ENCODE data around the gene CSF2.

Gene CSF2

DNA sequence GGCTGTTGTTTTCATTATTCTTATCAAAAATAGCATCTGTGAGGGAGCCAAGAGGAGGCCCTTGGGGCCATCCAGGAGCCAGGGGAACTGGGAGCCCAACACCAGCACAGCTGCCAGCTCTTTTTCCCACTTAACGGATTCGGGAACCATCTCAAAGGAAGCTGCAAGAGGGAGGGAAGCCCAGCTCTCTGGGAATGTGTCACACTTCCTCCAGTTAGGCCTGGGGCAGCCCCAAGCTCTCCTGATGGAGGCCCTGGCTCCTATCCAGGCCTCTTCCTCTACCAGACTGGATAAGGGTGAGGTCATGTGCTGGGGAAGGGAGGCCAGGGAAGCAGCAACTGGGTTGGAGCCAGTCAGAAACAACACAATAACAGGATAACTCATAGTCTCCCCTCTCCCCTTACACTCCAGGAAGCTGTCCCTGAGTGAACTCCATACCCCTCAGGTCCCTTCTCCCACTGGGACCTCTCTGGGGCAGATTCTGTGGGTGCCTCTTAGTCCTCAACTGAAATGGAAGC lies 12.7 kb downstream of the CSF2 start:
- no peak for DNase-seq

DNA sequence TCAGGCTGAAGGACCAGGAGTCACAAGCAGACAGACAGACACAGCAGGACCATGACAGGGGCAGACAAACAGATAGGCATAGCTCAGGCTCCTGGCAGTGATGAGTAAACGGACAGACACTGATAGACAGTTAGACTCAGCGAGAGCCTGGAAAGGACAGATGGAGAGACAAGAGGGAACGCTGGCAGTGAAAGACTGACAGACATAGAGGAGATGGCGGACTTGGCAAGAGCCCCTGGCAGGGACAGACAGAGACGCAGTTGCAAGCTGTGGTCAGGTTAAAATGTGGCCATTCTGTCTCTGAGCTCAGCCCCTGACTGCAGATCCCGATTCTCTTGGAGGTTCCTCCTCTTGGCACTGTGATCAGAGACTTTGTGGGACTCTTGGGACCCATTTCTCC lies 13.6 kb downstream of the CSF2 start:
- no peak for DNase-seq

DNA sequence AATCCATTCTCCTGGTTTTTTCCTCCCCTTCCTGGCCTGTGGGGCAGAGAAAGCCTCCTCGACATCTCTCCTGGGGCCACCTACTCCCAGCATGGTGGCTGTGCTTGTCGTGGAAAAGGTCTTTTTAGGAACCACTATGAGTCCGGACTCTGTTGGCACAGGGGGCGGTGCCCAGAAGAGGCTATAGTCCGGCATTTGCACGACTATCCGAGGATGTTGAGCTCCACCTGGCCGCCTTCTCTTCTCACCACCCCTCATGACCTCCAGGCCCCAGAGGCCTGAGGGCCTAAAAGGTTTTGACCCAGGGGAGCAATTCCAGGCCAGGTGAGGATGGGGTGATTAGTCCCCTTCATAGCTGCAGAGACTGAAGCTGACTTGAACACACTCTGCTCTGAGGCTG lies 14.1 kb downstream of the CSF2 start:
- DNase-seq = no peak

DNA sequence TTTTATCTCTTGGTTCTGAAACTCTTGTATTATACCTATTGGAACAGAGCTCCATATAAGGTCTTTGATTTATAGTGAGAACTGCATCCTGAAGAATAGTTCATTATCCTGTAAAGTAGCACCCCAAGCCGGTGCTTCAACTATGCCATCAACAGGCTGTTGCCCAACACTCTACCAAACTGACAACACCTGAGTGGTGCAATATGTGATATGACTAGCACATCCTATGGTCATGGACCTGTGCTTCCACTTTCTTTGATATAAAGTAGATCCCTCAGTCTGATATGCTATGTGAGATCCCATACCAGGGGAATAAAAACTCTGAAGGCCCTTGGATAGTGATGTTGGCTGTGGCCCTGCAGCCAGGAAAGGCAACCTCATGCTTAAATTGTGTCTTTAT lies 15.8 kb downstream of the CSF2 start:
- no peak for DNase-seq

DNA sequence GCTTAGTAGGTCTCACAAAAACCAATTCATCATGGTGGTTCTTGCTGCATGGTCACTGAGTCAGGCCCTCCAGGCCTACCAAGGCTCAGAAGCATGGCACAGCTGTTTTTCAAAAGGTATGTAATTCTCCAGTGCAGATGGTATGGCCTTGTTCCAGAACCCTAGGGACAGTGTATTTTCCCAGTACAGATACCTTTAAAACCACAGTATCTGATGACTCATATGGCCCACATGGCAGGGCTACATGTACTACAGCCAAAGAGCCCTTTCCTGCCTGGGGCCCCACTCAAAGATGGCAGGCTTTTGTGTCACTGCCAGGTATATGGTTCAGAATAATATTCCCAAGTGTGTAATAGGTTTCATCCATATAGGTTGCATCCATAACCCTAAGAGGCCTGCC lies 16.5 kb downstream of the CSF2 start:
- no peak for DNase-seq

DNA sequence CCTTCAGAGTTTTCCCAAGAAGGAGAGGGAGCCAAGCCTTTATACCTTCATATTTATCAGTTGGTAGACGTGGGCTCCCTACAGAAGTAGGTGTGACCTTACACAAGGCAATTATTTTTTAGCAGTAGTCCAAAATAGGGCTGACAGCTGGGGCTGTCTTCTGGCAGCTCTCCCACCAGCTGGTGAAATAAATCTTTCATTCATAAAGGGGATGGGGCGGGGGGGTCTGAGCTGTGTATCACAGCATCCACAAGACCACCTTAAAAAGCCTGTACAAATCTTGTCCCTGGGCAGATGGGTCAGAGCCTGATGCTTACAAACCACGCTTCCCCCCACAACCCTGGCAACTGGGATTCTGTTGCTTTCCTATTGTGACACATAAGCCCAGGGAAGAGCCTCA lies 19.7 kb downstream of the CSF2 start:
- no peak for DNase-seq

DNA sequence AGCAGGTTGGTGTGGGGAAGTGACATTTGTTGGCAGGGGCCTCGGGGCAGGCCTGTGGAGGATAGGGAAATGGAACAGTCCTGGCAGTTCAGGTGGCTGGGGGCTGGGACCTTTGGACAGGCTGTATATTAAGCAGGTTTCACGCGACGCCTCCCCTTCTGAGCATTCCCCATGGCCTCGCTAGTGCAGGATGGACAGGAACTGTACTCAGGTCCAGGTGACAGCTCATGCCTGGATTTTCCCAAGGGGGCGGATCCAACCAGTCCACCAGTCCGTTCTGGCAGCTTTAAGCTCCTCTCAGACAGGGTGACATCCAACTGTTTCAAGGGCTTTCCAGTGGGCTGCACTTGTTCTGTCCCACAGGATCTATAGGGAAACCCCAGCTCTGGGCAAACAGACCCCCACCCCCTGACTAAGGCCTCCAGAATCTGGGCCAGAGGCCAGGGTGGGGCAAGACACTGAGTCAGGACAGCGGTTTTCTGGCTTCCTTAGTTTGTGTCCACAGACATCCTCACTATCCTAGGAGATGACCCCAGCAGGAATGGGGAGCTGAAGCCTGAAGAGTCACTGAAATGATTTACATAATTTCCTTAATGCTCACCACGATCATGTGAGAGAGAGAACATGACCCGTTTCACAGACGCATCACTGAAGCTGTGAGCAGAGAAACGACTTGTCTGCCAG lies 20.9 kb downstream of the CSF2 start:
- DNase-seq = no peak

DNA sequence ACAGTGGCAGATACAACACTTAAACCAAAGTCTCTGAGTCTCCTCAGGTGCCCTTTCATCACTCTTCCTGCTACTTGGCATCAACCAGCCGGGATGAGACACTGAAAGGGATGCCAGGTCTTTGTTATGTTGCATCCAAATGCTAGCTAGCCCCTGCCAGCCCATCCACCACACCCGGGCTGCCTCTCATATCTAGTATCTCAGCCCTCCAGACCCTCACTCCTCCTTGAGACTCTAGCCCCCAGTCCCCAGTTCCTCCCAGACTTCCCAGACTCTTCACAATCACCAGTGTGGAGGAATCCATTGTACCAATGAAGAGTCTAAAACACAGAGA lies 21.5 kb downstream of the CSF2 start:
- no peak for DNase-seq

DNA sequence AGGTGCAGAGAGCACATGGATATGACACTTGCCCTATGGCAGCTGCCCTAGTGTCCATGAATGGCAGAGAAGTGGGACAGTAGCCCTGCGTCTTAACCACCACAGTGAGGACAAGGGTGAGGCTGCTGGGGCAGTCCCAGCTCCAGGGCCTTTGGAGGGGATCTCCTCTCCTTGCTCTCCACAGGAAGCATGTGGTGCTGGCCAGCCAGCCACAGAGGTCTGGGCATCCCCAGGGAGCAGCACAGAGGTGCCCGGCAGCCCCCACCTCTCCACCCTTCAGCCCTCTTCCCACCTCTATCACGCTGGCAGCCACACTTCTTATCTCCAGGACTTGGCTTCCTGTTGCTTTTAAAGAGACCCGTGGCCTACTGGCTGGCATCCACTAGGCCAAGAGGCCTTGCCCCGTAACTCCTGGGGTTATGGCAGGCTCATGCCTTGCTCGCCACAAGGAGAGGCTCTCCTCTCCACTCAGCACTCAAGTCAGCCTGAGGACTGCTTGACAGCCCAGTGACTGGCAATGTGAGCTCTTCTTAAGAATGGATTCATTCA lies 21.9 kb downstream of the CSF2 start:
- no peak for DNase-seq

DNA sequence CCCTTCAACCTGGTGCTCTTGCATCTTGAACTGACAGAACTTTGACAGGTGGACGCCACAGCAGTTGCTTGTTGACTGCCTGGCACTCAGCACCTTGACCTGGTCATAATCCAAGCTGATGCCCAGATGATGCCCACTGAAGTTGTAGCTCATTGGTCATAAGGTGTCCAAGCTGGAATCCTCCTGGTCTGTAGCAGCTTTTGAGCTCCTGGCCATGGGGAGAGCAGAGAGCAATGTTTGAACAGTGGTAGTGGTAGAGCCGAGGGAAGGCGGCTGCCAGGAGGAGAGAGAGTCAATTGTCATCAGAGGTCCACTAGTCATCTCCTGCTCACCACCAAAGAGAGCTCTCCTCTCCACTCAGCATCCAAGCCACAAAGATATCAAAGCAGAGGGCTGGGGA lies 23.3 kb downstream of the CSF2 start:
- DNase-seq = no peak

DNA sequence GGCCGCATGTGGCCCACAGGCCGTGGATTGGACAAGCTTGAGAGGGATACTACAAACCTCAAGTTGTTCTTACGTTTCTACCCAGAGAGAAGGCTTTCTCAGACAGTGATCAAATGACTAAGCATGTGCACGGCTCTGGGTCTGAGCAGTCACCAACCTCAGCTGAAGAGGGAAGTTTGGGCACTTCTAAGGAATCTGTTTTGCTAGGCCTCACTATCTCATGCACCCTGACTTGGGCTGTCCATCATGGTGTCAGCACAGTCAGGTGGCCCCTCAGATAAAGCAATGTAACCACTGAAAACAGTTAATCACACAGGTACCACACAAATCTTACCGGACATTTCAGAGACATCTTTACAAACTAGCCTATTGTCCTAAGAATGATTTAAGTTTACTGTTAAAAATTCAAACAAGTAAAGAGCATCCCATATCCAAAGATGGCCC lies 24.6 kb downstream of the CSF2 start:
- no peak for DNase-seq

DNA sequence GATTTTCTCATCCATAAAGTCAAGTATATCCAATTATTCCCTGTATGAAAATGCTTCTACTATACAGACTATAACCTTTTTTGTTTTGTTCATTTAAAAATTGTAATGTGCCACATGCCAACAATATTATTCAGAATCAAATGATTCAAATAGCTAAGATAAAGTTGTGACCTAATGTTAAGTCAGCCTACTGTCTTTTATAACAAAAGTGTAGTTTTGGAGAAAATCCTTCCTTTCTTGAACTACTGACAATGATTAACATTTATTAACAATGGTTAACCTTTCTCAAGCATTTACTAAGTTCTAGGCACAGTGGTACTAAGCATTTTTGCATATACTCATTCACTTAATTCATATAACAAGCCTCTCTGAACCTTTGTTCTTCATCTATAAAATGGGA lies 25.0 kb downstream of the CSF2 start:
- DNase-seq = no peak

DNA sequence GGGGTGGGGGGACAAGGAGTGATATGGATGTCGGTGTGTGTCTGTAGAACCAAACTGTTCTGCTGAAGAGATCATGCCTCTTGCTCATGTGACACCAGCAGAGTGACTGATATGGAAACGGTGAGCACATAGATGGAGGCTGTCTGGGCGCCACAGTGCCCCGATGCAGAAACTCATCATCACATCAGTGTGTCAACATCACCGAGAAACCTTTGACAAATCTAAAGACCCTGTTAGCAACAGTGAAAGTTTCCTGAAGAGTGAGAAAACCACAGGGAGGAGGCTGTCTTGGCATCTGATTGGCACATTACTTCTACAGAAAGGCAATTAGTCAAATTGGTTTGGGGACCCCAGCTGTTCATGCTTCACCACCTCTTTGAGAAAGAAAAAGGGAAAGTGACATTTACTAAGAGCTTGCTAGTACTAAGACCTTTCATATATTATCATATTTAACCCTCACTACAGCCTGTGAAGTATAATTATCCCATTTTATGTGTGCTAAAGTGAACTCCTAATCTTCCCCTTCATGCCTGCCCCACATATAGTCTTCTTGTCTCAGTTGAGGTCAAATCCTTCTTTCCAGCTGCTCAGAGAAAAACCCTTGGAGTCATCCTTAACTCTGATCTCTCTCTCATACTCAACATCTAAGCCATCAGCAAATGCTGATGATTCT lies 25.6 kb downstream of the CSF2 start:
- no peak for DNase-seq

DNA sequence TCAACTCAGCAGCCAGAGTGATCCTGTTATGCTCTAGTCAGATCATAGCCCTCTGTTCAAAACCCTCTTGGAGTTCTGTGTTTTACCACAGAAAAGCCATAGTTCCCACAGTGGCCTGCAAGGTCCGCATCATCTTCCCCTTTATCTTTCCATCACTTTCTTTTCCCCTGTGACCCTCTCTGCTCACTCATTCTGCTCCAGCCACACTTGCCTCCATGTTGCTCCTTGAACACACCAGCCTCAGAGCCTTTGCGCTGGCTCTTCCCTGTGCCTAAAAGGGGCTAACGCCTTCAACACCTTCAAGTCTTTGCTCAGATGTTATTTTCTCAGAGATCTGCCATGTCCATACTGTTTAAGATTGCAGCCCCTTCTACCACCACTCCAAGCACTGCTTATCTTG lies 26.3 kb downstream of the CSF2 start:
- no peak for DNase-seq

DNA sequence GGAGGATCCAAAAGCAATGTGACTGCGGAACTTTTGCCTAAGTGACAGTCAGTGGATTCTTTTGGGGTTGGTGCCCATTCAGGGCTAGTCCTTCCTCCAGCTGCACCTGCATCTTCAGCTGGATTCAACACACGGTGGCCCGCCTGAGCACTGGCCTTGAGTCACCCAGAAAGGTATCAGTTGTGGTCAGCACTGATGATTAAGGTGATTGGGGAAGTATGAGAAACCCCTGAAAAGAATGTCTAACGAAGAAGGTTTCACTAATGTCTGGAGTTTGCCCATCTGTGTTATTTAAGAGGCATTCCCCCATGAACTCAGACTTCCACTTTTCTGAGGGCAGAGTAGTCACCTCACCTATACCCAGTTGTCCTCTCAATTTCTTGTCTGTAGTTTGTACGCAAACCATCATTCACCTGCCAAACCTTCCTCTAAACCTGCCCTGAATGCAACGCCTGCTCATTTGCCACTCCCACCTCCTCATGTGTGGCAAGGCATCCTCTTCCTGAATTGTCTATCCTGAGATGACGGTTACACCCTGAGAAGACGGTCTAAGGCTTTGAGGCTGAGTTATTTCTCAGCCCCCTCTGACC lies 27.2 kb downstream of the CSF2 start:
- DNase-seq = no peak

DNA sequence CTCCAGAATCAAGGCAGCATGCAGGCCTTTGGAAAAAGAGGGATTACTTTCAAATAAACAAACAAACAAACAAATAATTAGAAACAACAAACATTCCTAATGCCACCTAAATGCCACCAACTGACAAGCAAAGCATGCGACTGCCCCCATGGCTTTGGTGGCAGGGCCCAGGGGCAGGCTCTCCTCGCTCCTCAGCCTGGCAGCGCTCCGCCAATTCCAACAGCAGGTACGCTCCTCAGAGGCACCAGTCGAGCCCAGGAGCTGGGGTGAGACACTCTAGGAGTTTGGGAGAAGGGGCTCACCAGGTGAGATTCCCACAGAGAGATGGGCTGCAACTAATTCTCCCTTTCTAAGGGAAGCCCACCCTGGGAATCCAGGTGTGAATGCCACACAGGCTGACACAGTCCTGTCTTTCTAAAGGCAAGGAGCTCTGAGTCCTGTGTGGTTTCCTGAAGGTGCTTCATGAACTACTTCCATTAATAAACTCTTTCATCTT lies 27.8 kb downstream of the CSF2 start:
- DNase-seq = no peak

DNA sequence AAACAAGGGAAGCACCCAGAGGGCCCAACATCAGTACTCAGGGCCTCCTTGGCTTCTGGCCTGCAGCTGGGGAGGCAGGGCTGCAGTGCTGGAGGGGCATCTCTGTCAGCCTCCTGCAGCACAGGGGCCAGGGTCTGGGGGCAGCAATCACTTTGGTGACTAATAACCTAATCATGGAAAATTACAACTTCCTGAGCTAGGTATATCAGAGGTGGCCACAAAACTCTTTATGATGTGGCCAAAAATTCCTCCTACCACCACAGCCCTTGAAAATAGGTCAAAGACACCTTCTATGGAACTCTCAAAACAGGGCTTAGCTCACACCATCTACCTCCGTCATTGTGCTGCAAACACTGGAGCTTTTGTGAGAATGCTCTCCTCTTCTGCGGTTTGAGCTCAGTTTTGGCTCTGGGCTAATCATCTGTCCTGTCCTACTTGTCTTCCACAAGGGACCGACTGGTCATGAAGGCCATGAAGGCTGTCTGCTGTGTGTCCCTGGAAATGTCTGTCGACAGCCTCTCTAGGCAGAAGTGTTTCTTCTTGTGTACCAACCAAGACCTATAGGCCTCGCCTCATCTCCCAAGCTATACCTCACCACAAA lies 28.6 kb downstream of the CSF2 start:
- DNase-seq = no peak

DNA sequence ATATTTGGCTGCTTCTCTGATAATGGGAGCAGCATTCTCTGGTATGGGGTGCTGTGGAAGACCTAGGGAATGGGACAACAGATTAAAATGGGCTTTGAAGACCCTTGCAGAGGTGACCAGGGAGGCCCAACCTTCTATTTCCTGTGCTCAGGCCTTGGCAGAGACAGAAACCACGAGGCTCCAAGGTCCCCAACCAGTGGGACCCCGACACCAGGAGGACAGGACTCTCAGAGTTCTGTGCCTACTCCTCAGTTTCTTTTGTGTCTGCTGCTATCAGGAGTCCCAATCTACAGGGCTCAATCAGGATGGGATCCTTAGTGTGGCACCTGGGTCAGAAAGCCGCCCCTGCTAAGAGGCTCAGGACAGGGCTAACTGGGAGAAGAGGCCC lies 29.3 kb downstream of the CSF2 start:
- DNase-seq = no peak

DNA sequence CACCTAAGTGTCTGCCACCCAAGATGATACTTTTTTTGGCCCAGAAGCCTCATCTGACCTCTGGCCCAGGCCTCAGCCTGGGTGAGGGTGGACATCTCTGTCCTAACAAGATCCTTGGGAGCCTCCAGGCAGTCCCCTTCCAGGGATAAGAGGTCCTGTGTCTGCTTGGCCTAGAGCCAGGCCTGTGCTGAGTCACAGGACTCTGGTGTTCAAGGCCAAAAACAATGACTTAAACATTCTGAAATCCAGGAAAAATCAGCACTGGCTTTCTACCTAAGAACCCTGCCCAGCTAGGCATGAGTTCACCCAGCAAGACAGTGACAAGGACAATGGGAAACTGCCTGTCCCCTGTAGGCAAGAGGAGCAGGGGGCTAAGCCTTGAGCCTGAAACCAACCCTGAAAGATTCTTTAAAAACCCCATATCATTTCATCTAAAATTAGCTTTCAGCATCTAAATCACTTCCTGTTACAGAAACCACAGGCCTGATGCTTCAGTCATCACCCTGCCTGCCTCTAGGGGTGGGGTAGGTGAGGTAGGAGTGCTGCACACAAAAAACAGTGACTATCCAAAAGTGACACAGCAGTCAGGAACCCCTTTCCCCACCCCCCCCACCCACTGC lies 29.9 kb downstream of the CSF2 start:
- DNase-seq = peak in 7 of 51 donors; percentile 2 to 25 (median 5)

DNA sequence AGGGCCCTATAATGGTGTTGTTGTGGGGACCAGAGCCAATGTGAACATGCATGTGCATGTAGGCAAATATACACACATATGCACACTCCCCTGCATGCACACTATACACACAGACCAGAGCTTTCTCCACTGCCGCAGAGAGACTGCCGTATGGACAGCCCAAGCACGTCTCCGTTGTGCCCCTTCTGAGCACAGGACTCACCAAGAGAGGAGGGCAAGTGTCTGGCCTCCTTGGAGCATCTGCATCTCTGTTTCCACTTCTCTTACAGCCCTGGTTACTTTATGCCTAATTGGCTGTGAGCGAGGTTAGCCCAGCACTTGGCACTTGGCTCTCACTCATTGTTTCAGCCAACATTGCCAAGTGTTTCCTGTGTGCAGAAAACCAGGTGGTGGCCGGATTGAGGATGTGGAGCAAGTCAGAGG lies 30.4 kb downstream of the CSF2 start:
- no peak for DNase-seq

DNA sequence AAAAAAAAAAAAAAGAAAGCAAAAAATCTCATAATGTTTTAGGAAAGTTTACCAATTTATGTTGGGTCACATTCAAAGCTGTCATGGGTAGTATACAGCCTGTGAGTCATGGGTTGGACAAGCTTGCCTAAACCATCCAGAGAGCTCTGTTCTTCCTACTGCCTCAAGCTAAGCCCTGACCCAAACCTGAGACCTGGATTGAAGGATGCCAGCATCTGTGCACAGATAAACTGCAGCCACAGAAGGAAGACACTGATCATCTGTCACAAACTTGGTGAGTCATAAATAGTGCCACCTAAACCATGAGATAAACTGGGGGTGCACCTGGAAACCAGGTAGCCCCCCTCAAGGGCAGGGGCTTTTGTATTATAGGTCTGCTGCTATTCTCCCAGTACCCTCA lies 31.0 kb downstream of the CSF2 start:
- no peak for DNase-seq

DNA sequence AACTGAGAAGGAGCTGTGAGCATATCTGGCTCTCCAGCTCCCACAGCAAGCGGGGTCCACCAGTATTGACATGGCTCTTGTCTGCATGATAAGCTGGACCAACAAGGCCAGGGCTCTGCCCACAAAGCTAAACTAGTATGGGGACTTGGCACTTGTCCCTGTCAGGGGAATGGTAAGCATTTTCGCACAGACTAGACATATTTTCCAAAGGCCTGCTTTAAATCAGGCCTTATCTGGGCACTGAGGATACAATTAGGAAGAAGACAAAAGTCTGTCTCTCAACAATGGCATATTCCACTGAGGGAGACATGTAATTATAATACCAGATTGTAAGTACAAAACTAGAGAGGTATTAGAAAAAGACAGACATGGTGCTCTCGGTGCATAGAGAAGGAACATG lies 32.1 kb downstream of the CSF2 start:
- DNase-seq = no peak
